ENCODE measurements around the gene KCNH3.

Gene KCNH3

GRCh38 chr12:49553512-49554088 is 14.8 kb downstream of the KCNH3 start:
- H3K27ac ChIP-seq = no peak overlapping the region
- TF ChIP-seq CTCF (conservative IDR thresholded peaks at IDR 0.05) = peak; percentile 84

GRCh38 chr12:49554266-49554665 is 15.4 kb downstream of the KCNH3 start:
- no peak overlapping the region for H3K27ac ChIP-seq
- TF ChIP-seq CTCF (conservative IDR thresholded peaks at IDR 0.05) = no peak

- H3K27ac ChIP-seq = no peak overlapping the region
- no peak for TF ChIP-seq CTCF (conservative IDR thresholded peaks at IDR 0.05)
These were observed 17.0 kb downstream of the KCNH3 start for GRCh38 chr12:49555631-49556390.

- no peak for TF ChIP-seq CTCF (conservative IDR thresholded peaks at IDR 0.05)
- H3K27ac ChIP-seq = no peak overlapping the region
These were observed 17.8 kb downstream of the KCNH3 start for GRCh38 chr12:49556391-49557186.

- TF ChIP-seq CTCF (conservative IDR thresholded peaks at IDR 0.05) = no peak
- H3K27ac ChIP-seq = no peak overlapping the region
These were observed 18.5 kb downstream of the KCNH3 start for GRCh38 chr12:49557187-49557916.

GRCh38 chr12:49557917-49558215 is 19.0 kb downstream of the KCNH3 start:
- H3K27ac ChIP-seq = no peak overlapping the region
- TF ChIP-seq CTCF (conservative IDR thresholded peaks at IDR 0.05) = peak; percentile 60

GRCh38 chr12:49558526-49558925 is 19.7 kb downstream of the KCNH3 start:
- no peak for TF ChIP-seq CTCF (conservative IDR thresholded peaks at IDR 0.05)

More at GRCh38 chr12:49558526-49558925, 19.7 kb downstream of the KCNH3 start:
- H3K27ac ChIP-seq = no peak overlapping the region
